ENCODE data around the gene CSNK2A1.
"Not testable (repeated sequence)": the region's sequence is repeated elsewhere in the genome, so short reads cannot be mapped to it uniquely, and the experiment has no call there.

DNA sequence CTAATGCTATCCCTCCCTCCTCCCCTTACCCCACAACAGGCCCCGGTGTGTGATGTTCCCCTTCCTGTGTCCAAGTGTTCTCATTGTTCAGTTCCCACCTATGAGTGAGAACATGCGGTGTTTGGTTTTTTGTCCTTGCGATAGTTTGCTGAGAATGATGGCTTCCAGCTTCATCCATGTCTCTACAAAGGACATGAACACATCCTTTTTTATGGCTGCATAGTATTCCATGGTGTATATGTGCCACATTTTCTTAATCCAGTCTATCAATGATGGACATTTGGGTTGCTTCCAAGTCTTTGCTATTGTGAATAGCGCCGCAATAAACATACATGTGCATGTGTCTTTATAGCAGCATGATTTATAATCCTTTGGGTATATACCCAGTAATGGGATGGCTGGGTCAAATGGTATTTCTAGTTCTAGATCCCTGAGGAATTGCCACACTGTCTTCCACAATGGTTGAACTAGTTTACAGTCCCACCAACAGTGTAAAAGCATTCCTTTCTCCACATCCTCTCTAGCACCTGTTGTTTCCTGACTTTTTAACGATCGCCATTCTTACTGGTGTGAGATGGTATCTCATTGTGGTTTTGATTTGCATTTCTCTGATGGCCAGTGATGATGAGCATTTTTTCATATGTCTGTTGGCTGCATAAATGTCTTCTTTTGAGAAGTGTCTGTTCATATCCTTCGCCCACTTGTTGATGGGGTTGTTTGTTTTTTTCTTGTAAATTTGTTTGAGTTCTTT, 35.5 kb upstream of the CSNK2A1 start:
- not testable (repeated sequence) for TF ChIP-seq CREB1 (CRISPR knock-in tag; IDR thresholded peaks at IDR 0.05; ENCODE audit: low read depth); POLR2AphosphoS5 (IDR thresholded peaks at IDR 0.05; ENCODE audit: low read depth); EZH2 (IDR thresholded peaks at IDR 0.05; ENCODE audit: low read depth, unreplicated experiment); EZH2phosphoT487 (IDR thresholded peaks at IDR 0.05; ENCODE audit: unreplicated experiment); STAT1 (IDR thresholded peaks at IDR 0.05; ENCODE audit: unreplicated experiment); JUNB (IDR thresholded peaks at IDR 0.05; ENCODE audit: unreplicated experiment); ZNF331 (CRISPR knock-in tag; IDR thresholded peaks at IDR 0.05; ENCODE audit: low read depth); NANOG (IDR thresholded peaks at IDR 0.05; ENCODE audit: borderline replicate concordance); ZNF114 (CRISPR knock-in tag; IDR thresholded peaks at IDR 0.05)
- TF ChIP-seq, protein P1, sequence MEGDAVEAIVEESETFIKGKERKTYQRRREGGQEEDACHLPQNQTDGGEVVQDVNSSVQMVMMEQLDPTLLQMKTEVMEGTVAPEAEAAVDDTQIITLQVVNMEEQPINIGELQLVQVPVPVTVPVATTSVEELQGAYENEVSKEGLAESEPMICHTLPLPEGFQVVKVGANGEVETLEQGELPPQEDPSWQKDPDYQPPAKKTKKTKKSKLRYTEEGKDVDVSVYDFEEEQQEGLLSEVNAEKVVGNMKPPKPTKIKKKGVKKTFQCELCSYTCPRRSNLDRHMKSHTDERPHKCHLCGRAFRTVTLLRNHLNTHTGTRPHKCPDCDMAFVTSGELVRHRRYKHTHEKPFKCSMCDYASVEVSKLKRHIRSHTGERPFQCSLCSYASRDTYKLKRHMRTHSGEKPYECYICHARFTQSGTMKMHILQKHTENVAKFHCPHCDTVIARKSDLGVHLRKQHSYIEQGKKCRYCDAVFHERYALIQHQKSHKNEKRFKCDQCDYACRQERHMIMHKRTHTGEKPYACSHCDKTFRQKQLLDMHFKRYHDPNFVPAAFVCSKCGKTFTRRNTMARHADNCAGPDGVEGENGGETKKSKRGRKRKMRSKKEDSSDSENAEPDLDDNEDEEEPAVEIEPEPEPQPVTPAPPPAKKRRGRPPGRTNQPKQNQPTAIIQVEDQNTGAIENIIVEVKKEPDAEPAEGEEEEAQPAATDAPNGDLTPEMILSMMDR (conservative IDR thresholded peaks at IDR 0.05; ENCODE audit: low read depth in 2 of 2), result not testable (repeated sequence)
- TF ChIP-seq, protein P2, sequence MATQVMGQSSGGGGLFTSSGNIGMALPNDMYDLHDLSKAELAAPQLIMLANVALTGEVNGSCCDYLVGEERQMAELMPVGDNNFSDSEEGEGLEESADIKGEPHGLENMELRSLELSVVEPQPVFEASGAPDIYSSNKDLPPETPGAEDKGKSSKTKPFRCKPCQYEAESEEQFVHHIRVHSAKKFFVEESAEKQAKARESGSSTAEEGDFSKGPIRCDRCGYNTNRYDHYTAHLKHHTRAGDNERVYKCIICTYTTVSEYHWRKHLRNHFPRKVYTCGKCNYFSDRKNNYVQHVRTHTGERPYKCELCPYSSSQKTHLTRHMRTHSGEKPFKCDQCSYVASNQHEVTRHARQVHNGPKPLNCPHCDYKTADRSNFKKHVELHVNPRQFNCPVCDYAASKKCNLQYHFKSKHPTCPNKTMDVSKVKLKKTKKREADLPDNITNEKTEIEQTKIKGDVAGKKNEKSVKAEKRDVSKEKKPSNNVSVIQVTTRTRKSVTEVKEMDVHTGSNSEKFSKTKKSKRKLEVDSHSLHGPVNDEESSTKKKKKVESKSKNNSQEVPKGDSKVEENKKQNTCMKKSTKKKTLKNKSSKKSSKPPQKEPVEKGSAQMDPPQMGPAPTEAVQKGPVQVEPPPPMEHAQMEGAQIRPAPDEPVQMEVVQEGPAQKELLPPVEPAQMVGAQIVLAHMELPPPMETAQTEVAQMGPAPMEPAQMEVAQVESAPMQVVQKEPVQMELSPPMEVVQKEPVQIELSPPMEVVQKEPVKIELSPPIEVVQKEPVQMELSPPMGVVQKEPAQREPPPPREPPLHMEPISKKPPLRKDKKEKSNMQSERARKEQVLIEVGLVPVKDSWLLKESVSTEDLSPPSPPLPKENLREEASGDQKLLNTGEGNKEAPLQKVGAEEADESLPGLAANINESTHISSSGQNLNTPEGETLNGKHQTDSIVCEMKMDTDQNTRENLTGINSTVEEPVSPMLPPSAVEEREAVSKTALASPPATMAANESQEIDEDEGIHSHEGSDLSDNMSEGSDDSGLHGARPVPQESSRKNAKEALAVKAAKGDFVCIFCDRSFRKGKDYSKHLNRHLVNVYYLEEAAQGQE (IDR thresholded peaks at IDR 0.05; ENCODE audit: unreplicated experiment), result not testable (repeated sequence)
- TF ChIP-seq, protein P3, sequence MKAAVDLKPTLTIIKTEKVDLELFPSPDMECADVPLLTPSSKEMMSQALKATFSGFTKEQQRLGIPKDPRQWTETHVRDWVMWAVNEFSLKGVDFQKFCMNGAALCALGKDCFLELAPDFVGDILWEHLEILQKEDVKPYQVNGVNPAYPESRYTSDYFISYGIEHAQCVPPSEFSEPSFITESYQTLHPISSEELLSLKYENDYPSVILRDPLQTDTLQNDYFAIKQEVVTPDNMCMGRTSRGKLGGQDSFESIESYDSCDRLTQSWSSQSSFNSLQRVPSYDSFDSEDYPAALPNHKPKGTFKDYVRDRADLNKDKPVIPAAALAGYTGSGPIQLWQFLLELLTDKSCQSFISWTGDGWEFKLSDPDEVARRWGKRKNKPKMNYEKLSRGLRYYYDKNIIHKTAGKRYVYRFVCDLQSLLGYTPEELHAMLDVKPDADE (IDR thresholded peaks at IDR 0.05), result not testable (repeated sequence)
- TF ChIP-seq, protein P4, sequence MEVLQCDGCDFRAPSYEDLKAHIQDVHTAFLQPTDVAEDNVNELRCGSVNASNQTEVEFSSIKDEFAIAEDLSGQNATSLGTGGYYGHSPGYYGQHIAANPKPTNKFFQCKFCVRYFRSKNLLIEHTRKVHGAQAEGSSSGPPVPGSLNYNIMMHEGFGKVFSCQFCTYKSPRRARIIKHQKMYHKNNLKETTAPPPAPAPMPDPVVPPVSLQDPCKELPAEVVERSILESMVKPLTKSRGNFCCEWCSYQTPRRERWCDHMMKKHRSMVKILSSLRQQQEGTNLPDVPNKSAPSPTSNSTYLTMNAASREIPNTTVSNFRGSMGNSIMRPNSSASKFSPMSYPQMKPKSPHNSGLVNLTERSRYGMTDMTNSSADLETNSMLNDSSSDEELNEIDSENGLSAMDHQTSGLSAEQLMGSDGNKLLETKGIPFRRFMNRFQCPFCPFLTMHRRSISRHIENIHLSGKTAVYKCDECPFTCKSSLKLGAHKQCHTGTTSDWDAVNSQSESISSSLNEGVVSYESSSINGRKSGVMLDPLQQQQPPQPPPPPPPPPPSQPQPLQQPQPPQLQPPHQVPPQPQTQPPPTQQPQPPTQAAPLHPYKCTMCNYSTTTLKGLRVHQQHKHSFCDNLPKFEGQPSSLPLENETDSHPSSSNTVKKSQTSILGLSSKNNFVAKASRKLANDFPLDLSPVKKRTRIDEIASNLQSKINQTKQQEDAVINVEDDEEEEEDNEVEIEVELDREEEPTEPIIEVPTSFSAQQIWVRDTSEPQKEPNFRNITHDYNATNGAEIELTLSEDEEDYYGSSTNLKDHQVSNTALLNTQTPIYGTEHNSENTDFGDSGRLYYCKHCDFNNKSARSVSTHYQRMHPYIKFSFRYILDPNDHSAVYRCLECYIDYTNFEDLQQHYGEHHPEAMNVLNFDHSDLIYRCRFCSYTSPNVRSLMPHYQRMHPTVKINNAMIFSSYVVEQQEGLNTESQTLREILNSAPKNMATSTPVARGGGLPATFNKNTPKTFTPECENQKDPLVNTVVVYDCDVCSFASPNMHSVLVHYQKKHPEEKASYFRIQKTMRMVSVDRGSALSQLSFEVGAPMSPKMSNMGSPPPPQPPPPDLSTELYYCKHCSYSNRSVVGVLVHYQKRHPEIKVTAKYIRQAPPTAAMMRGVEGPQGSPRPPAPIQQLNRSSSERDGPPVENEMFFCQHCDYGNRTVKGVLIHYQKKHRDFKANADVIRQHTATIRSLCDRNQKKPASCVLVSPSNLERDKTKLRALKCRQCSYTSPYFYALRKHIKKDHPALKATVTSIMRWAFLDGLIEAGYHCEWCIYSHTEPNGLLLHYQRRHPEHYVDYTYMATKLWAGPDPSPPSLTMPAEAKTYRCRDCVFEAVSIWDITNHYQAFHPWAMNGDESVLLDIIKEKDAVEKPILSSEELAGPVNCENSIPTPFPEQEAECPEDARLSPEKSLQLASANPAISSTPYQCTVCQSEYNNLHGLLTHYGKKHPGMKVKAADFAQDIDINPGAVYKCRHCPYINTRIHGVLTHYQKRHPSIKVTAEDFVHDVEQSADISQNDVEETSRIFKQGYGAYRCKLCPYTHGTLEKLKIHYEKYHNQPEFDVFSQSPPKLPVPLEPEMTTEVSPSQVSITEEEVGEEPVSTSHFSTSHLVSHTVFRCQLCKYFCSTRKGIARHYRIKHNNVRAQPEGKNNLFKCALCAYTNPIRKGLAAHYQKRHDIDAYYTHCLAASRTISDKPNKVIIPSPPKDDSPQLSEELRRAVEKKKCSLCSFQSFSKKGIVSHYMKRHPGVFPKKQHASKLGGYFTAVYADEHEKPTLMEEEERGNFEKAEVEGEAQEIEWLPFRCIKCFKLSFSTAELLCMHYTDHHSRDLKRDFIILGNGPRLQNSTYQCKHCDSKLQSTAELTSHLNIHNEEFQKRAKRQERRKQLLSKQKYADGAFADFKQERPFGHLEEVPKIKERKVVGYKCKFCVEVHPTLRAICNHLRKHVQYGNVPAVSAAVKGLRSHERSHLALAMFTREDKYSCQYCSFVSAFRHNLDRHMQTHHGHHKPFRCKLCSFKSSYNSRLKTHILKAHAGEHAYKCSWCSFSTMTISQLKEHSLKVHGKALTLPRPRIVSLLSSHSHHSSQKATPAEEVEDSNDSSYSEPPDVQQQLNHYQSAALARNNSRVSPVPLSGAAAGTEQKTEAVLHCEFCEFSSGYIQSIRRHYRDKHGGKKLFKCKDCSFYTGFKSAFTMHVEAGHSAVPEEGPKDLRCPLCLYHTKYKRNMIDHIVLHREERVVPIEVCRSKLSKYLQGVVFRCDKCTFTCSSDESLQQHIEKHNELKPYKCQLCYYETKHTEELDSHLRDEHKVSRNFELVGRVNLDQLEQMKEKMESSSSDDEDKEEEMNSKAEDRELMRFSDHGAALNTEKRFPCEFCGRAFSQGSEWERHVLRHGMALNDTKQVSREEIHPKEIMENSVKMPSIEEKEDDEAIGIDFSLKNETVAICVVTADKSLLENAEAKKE (CRISPR knock-in tag; IDR thresholded peaks at IDR 0.05), result not testable (repeated sequence)
